ENCODE results near the gene ITGA11.

DNA sequence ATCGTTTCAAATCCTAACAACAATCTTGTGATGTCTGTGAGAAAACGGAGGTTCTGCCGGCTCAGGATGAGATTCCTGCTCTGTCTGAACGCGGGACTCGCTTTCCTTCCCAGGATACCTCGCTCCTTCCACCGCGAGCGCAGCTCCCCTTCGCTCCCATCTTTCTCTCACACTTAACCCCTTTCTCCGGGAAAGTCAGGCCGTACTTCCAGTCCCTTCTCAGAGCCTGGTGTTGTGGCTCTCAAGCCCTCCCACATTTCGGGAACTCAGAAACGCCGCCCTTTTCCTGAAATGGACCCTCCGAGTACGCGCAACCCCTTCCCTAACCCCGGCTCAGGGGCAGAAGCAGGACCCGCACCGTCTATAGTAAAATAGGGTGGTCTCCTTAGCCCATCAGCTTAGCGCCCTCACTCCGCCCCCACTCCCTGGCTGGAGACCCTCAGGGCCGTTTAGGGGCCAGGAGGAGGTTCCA is 154.8 kb downstream of the ITGA11 start:
- TF ChIP-seq, protein P1, sequence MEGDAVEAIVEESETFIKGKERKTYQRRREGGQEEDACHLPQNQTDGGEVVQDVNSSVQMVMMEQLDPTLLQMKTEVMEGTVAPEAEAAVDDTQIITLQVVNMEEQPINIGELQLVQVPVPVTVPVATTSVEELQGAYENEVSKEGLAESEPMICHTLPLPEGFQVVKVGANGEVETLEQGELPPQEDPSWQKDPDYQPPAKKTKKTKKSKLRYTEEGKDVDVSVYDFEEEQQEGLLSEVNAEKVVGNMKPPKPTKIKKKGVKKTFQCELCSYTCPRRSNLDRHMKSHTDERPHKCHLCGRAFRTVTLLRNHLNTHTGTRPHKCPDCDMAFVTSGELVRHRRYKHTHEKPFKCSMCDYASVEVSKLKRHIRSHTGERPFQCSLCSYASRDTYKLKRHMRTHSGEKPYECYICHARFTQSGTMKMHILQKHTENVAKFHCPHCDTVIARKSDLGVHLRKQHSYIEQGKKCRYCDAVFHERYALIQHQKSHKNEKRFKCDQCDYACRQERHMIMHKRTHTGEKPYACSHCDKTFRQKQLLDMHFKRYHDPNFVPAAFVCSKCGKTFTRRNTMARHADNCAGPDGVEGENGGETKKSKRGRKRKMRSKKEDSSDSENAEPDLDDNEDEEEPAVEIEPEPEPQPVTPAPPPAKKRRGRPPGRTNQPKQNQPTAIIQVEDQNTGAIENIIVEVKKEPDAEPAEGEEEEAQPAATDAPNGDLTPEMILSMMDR (conservative IDR thresholded peaks at IDR 0.05; ENCODE audit: low read depth in 2 of 2): no peak
- TF ChIP-seq CREB1 (CRISPR knock-in tag; IDR thresholded peaks at IDR 0.05; ENCODE audit: low read depth): no peak
- TF ChIP-seq, protein P2, sequence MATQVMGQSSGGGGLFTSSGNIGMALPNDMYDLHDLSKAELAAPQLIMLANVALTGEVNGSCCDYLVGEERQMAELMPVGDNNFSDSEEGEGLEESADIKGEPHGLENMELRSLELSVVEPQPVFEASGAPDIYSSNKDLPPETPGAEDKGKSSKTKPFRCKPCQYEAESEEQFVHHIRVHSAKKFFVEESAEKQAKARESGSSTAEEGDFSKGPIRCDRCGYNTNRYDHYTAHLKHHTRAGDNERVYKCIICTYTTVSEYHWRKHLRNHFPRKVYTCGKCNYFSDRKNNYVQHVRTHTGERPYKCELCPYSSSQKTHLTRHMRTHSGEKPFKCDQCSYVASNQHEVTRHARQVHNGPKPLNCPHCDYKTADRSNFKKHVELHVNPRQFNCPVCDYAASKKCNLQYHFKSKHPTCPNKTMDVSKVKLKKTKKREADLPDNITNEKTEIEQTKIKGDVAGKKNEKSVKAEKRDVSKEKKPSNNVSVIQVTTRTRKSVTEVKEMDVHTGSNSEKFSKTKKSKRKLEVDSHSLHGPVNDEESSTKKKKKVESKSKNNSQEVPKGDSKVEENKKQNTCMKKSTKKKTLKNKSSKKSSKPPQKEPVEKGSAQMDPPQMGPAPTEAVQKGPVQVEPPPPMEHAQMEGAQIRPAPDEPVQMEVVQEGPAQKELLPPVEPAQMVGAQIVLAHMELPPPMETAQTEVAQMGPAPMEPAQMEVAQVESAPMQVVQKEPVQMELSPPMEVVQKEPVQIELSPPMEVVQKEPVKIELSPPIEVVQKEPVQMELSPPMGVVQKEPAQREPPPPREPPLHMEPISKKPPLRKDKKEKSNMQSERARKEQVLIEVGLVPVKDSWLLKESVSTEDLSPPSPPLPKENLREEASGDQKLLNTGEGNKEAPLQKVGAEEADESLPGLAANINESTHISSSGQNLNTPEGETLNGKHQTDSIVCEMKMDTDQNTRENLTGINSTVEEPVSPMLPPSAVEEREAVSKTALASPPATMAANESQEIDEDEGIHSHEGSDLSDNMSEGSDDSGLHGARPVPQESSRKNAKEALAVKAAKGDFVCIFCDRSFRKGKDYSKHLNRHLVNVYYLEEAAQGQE (IDR thresholded peaks at IDR 0.05; ENCODE audit: unreplicated experiment): no peak
- no peak for TF ChIP-seq NANOG (IDR thresholded peaks at IDR 0.05; ENCODE audit: borderline replicate concordance)
- TF ChIP-seq ZNF114 (CRISPR knock-in tag; IDR thresholded peaks at IDR 0.05): no peak

Data from GM23338 (cell line).